Dermis blood vessel endothelial cell (primary cell): ENCODE results near the gene IL6R. TPM values are rescaled to one million over a fixed set of nuclear protein-coding genes. Genes with fewer than 3 reads are reported as not detected.
"Not testable (repeated sequence)": the region's sequence is repeated elsewhere in the genome, so short reads cannot be mapped to it uniquely, and the experiment has no call there.

Source experiments
- DNase-seq: peaks from one replicate; pipeline ENCODE4 v3.0.0; 2010
- total RNA-seq: library from RNA; depleted of rRNA; stranded (reverse); fragments of >200 nt; gene quantifications from 2 replicates; pipeline ENCODE4 v1.2.3, GENCODE V29; 2014

Gene IL6R
- total RNA-seq, 1 donor from 2014 or later: 23.3 TPM

DNA sequence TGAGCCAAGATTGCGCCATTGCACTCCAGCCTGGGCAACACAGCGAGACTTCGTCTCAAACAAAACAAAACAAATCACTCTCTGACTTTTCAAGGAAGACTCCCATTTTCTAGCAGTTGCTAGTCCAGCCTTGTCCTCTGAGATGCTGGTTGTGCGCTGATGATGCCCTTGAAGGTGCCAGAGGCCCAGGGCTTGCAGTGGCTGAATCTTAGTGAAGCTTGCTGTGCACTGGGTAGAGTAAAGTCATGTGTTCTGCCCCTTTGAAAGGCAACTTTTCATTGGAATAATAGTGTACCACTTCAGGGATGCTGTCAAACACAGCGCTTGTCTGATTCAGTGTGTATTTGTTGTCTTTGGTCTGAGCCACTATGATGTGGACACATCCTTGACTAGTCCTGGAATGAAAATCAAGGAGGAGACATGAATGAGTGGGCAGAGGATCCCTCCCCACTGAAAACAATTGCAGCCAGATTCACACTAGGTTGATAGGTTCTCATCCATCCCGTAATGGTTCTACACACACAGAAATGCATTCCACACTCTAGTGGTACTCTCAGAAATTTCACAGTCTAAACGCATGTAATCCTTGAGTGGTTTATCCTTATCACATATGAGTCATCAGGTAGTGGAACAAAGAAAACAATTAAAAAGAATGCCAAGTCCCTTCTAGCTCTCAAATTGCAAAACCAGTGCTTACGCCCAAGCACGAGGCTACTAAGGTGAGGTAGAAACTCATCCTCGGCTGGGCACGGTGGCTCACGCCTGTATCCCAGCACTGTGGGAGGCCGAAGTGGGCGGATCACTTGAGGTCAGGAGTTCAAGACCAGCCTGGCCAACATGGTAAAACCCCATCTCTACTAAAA is 79.0 kb downstream of the IL6R start:
- peak; percentile 88 for DNase-seq

DNA sequence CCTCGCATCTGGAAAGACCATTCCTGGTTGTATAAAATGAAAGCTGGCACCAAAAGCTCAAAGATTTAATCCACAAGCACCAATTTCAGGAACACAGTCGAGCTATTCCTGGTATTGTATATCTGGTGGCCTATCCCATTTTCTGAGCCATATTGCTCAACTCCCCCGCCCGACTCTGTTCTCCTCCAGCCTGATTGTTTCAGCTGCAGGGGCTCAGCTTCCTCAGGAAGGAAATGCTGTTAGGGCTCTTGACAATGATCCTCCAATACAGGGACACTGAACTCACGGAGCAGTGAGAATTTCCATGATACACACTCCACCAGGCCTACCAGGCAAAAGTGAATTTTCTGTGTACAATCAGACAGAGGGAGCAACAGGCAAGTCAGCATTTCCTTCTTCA is 80.0 kb downstream of the IL6R start:
- DNase-seq: peak; percentile 99

DNA sequence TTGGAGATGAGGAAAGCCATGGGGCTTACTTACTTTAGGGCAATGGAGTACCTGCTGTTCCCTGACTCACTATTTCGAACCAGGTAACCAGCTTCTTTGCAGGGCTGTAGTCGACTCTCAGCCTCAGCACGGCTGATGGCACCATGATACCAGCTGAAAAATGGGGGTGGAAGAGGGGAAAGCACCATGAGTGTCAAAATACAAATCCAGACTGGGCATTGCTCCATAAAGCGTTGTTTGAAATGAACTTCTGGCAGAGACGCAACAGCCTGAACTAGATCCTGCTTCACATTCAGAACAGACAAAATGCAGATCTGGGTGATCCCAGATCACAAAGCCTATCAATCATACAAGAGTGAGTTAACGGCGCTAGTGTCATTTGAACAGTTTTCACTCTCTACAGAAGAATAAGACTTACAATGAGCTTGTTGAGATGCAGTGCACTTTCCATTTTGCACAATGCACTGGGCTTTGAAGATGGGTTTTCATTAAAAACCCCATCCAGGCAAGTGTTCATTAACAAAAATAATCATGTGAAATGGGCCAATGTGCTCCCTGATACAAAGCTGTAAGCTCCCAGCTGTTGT is 80.9 kb downstream of the IL6R start:
- DNase-seq: no peak

DNA sequence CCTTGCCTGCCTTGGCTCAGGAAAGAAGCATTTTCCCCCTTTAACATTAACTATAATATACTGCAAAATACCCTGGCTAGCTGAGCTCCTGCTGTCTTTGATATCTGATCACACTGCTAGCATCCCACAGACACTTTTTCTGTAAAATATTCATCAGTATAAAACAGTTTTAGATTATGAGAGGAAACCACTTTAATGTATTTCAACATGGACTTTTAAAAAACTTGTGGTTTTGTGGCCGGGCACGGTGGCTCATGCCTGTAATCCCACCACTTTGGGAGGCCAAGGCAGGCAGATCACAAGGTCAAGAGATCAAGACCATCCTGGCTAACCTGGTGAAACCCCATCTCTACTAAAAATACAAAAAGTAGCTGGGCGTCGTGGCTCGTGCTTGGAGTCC is 81.6 kb downstream of the IL6R start:
- DNase-seq: not testable (repeated sequence)

DNA sequence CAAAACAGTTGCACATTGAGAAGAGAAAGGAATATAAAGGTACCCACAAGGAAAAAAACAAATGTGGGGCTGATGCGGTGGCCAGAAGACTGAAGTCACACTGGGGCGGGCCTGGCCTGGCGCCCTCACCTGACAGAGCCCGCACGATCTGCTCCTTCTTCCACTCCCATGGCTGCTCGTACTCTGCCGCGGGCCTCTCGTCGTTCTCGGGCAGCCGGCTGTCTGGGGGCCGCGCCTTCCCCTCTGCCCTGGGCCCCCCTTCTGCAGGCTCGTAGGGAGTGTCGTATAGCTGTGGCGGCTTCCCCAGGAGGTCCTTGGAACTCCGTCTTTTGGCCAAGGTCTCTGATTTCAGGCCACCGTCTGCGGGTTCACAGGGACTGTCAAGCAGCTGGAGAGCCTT is 83.8 kb downstream of the IL6R start:
- DNase-seq: no peak

DNA sequence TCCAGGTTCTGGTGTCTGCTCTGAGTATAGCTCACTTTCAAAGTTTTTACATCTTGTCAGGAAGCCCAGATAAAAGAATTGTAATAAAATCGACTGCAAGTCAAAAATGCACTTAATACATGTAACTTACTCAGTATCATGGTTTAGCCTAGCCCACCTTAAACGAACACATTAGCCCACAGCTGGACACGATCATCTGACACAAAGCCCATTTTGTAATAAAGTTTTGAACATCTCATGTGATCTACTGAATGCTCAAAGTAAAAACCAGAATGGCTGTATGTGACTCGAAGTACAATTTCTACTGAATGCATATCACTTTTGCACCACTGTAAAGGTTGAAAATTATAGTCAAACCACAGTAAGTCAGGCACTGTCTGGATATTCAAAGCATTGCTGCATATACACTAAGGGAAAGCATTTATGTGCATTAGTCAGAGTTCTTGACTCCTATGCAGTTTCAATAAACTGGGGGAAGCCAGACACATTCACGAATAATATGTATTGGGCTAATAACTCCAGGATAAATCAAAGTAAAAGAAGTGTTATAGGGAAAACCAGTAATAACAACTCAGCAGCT is 84.6 kb downstream of the IL6R start:
- no peak for DNase-seq

DNA sequence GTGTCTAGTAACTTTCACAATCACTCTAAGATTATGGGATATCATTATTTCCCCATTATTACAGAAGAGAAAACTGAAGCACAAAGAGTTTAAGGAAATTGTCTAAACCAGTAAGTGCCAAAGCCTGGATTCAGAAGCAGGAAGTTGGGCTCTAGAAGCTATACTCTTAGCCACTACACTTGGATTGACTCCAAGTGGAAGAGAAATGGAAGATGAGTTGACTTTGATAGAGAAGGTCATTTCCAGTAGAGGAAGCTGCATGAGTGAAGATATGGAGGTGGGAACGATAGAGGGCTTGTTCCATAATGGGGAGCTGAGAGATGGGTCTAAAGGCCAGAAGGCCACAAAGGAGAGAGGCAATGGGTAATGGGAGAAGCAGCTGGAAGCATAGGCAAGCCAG is 85.2 kb downstream of the IL6R start:
- DNase-seq: peak; percentile 56

DNA sequence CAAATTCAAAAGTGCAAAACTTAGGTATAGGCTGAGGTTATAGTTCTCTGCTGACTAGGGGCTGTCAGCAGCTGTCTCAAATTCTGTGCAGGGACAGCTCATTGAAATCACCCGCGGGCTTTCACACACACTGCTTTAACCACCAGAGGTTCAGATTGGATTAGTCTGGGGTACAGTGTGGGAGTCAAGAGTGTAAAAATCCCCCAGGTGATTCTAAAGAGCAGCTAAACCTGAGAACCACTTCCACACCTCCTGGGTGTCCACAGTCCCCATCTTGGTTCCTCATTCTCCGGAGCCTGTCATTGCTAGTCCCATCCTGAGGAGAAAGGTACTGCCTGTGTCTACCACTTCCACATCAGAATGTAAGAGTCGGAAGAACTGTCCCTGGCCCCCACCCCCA is 87.0 kb downstream of the IL6R start:
- no peak for DNase-seq

DNA sequence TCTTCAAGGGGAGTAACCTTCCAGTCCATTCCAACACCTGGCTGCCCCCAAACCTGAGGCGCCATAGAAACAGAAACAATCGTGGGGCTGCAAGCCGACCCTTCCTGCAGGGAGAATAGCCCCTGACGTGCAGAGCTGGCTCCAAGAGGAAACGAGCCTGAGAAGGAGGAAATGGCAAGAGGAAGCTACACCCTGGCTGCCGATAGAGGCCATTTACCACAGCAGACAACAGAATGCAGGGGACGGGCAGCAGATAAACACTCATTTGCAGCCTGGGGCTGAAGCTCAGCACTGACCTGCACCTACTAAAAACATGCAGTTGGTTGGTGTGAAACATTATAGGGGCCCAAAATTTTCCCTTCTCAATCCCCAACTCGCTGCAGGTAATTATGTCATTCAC is 88.1 kb downstream of the IL6R start:
- peak; percentile 88 for DNase-seq

DNA sequence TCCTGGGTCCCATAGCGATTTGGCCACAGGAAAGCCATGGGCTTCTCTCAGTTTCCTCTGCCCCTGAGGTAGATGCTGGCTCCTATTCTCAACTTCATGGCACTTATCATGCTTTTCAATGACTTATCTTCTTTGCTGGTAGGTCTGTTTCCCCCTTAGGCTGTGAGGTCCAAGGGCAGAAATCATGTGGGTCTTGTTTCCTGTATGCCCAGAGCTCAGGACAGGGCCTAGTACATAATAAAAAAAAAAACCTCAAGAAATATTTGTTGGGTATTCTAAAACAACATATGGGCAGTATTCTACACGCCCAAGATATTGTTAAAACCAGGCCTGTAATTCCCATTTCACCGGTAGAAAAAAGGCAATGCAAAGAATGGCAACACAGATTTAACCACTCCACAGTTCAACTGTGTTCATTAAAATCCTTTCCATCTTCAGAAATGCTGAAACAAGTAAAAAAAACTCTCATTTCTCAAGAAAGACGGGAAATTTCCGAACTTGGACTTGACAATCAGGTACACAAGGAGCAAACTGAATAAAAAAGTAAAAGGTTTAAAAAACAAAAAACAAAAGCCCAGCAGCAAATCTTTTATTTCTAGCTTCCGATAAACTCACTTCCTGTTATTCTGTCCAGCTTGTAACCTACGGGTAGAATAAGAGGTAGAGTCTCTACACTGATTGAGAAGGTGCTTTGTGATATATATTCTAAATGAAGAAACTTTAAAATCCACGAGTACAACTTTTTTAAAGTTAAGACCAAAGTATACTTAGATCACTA is 90.5 kb downstream of the IL6R start:
- peak; percentile 64 for DNase-seq

DNA sequence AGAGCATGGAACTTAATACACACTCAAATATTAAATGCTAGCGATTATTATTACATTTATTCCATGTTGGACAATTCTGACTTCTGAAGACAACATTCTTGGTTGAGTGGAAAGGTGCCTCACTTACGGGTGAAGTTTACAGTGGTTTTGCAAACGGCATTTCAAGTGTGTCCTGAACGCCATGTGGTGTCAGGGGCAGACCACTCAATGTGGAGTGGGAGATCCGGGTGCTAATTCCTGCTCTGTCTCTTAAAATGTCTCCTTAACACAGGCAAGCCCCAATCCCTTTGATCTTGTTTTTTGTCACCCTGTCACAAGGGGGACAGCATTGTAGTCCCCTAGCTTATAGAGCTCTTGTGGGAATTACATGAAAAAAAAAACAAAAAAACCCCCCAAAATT is 91.2 kb downstream of the IL6R start:
- peak; percentile 37 for DNase-seq

DNA sequence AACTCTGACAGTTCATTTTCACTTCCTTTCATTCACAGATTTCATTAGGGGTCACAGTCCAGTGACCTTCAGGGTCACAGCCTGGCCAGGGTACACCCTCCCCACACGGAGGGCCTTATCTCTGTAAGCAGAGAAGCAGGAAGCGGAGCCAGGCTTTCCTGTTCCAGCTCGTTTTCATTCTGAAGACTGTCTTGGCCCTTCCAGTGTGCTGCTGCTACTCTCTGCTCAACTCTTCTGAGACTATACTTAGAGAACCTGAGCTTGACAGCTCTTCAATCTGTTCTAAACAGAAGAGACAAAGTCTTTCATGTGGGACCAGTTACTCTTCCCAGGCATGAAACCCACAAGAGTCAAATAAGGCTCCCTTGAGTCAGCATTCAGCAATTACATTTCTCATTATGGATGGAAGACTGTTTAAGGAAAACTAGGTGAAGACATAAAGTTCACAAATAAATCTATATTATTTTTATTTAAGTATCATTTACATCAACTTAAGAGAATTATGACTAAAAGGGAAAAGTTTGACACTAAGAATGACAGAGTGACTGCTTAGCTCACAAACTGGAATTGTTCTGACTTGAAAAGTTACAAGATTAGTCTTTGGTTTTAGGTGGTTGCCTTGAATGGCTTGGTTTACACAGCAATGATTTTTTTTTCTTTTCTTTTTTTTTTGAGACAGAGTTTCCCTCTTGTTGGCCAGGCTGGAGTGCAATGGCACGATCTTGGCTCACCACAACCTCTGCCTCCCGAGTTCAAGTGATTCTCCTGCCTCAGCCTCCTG is 92.1 kb downstream of the IL6R start:
- peak; percentile 92 for DNase-seq

DNA sequence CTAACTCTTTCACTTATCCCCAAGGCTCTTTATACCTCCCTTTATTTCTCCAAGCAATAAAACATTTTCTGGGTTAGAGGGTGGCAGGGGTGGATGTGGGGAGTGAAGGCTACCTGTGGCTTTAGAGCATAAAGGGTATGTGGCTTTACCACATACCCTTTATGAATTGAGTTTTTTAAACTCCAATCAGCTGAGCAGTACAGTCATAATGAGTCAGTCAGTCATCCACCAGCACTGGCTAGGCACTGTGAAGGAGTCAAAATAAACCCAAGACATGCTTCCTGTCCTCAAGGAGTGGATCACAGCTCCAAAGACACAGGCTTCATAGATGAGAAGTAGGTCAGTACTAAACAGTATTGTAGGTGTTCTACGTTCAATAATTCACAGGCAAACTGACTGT is 94.3 kb downstream of the IL6R start:
- DNase-seq: peak; percentile 58

DNA sequence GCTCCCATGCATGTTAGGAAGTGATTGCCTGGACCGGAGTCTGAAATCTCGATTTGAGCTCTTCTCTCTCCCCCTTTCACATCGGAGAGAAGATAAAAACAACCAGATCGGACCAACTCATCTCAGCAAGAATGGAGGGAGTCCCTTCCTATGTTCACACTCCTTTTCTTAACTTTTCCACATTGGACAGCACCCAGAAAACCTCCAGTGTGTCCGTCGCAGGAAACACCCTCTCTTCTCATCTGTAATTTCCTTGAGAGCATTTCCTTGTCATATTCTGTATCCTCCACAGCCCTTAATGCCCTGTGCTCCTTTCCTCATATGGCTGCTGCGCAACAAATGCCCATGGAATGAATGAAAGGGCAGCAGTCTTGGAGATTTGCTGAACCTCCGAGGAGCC is 95.4 kb downstream of the IL6R start:
- DNase-seq: peak; percentile 38

DNA sequence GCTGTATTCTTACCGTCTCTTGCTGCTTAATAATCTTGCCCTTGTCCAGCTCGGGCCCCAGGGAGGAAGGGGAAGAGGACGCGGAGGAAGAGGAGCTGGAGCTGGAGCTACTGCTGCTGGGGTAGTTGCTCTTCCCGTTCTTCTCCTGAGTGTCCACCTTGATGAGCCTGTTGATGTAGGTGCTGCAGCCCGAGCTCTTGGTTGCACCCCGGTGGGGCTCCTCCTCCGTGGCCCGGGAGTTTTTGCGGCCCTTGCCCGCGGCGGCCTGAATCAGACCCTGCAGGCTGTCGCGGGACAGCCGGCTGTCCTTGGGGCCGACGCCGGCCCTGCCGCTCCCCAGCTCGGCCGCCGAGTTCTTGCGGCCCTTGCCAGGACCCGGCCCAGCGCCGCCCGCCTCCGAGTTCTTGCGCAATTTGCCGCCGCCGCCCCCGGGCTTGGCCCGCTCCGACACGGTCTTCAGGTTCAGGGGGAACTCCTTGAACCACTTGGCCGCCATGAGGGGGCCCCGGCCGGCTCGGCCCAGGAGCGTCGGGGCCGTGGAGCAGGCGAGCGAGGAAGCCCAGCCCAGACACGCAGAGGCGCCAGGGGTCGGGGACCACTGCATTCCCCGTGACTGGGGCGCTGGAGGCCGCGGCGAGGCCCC is 96.4 kb downstream of the IL6R start:
- peak; percentile 51 for DNase-seq

DNA sequence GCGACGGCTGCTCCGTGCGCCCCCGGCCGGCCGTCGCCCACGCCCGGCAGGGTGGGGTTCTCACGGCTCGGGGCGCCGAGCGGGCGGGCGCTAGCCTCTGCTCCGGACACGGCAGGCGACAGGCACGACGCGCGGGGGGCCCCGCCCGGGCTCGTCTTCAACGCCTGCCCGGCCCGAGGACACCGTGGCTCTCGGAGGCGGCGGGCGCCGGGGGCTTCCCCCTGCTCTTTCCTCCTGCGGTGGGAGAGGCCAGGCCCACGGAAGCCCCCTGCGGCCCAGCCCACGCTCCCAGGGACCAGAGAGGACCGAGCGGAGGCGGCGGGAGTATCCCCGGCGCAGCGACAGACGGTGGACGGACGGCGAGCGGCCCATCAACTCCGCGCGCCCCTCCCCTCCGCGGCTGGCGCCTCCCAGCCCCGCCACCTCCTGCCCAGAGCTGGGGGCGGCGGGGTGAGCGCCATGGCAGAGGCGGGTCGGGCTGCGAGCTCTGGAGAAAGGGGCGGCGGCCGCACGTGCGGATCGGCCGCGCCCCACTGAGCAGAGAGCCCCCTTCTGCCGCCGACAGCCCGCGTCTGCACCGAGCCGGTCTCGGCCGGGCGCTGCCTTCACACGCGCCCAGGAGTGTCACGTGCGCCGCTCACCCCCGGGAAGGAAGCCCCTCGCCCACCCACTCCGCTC is 97.1 kb downstream of the IL6R start, which contains the start of the genes SHE and TDRD10:
Gene SHE (minus strand): TSS at position 347 of the 678 bp plus-strand sequence. CDS start 386 bp downstream, outside the sequence.
Gene TDRD10 (plus strand): TSS at position 154 of the 678 bp plus-strand sequence. CDS start 4,685 bp downstream, outside the sequence.
- peak; percentile 79 for DNase-seq

DNA sequence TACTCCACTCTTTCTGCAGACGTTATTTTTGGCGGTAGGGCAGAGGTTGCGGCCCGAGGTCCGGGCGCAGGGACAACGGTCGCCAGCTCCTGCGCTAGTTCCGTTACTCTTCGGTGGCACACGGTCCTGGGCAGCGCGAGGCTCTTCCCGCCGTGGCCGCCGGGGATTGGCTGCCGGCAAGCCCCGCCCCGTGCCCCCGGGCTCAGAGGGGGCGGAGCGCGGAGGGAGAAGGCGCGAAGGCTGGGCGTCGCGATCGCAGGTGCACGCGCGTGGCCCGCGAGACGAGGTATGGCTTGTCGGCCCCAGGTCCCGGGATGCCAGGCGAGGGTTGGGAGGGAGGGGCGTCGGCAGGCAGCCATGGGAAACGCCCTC is 97.6 kb downstream of the IL6R start:
- DNase-seq: peak; percentile 56

DNA sequence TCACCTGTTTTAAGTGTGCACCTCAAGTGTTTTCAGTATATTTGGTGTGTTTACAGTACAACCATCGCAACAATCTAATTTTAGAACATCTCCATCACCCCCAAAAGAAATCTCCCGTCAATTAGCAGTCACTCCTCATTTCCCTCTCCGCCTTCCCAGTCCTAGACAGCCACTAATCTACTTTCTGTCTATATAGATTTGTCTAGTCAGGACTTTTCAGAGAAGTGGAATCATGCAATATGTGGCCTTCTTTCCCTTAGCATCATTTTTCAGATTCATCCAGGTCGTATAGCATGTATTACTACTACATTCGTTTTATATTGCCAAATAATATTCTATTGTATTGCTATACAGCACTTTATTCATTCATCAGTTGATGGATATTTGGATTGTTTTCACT is 98.8 kb downstream of the IL6R start:
- no peak for DNase-seq

DNA sequence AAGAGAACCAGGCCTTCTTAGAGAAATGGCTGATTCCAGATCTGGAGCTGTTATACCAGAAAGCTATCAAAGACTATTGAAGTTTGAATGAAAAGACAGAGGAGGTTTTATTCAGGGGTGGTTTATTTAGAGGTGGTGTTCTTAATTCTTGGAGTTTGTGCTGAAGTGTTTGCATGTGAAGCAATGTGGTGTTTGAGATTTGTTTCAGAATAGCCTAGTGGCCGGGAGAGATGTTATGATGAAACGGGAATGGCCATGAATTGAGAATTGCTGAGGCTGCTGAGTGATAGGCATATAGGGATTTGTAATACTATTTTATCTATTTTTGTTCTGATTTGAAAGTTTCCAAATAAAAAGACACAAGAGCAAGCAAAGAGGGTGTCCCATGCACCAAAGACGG is 107.6 kb downstream of the IL6R start:
- DNase-seq: no peak

DNA sequence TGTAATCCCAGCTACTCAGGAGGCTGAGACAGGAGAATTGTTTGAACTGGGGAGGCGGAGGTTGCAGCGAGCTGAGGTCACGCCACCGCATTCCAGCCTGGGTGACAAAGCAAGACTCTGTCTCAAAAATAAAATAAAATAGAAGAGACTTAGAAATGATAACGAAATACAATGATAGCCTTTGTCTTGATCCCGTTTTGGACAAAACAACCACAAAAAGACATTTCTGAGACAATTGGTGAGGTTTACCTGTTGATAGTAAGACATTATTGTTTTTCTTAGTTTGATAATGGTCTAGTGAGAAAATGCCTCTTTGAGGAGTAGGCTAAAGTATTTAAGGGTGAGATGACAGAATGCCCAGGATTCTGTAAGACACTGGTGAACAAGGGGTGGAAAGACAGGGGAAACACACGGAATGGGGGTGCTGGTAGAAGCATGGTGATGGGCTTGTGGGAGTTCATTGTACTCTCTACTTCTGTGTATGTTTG is 109.0 kb downstream of the IL6R start:
- no peak for DNase-seq

DNA sequence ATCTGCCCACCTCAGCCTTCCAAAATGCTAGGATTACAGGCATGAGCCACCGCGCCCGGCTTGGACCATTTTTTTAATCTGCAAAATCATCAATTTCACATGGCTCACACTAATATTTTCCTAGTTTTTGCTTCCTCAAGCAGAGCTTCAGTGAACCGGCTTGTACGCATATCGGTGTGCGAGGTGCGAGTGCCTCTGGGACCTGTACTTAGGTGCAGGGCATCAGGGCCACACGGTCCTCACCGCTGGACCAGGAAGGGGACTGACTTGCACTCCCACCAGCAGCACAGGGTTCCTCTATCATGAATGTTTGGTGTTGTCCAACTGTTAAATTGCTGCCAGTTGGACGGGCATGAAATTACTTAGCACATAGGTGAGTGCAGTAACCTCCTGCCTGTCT is 112.5 kb downstream of the IL6R start:
- no peak for DNase-seq
